K562 (cell line): ENCODE results near the gene TRAPPC4. TPM values are rescaled to one million over a fixed set of nuclear protein-coding genes. Genes with fewer than 3 reads are reported as not detected.

ENCODE experiments used
- ATAC-seq: fragments of 200-7000 bp; cut with Tn5 transposase; 3 replicates; pipeline ENCODE4 v1.9.1; 2020; ENCODE audit warnings: moderate library complexity
- BruUV-seq: library from RNA; stranded (reverse); fragments of 400-500 nt; replicated peaks from 2 replicates; lab custom pipeline; 2021; lab: Mats Ljungman, UMichigan
- CTCF ChIA-PET: fragments of 300-600 bp; formaldehyde crosslinking; extraction: SDS; loops from one replicate; lab custom pipeline; 2021; ENCODE audit warnings: low intra/inter-chr PET ratio; lab: Yijun Ruan, JAX
- POLR2A ChIA-PET: fragments of 300-600, 350-650 bp; sonication (Branson Sonifier 250); formaldehyde crosslinking; extraction: SDS; loops from one replicate; lab custom pipeline; 2021; ENCODE audit warnings: antibody characterized with exemption, inconsistent platforms; lab: Yijun Ruan, JAX
- DNase-seq, 4 experiments: peaks; one replicate each; pipeline versions ENCODE4 v3.0.0 to v3.0.0-alpha.2; 2011 to 2018; ENCODE audit warnings: low spot score in 3 of 4, mixed read lengths in 3 of 4; ENCODE audit errors: extremely low read depth in 1 of 4
- FAIRE-seq: peaks from 2 replicates; lab custom pipeline; 2011; peaks lifted over from hg19 to GRCh38; lab: Jason Lieb, UNC
- H2AFZ ChIP-seq: 2 replicates; pipeline ENCODE4 v1.6.0; 2011; ENCODE audit warnings: low read depth, low read length, control low read depth, inconsistent platforms
- H3K27ac ChIP-seq: fragments of 200-600 bp; 3 replicates; pipeline ENCODE4 v1.8.0; 2011; ENCODE audit warnings: low read depth, mild to moderate bottlenecking, control low read depth, inconsistent platforms, low read length, moderate library complexity, mixed read lengths; ENCODE audit errors: extremely low read depth
- H3K27me3 ChIP-seq, 2 experiments: fragments of 300-600 bp in 1 of 2; 2 replicates in 1 of 2; 3 replicates in 1 of 2; pipeline versions ENCODE4 v1.6.0 to v1.8.0; 2011; ENCODE audit warnings: inconsistent platforms in 2 of 2, low read length in 2 of 2, mild to moderate bottlenecking in 1 of 2, mixed read lengths in 1 of 2, moderate library complexity in 1 of 2; ENCODE audit not compliant: control insufficient read depth in 2 of 2, insufficient read depth in 2 of 2
- H3K36me3 ChIP-seq: fragments of 300-600 bp; 3 replicates; pipeline ENCODE4 v1.8.0; 2011; ENCODE audit warnings: mild to moderate bottlenecking, low read length, inconsistent platforms; ENCODE audit not compliant: control insufficient read depth, insufficient read depth
- H3K4me1 ChIP-seq, 2 experiments: fragments of 200-600 bp in 1 of 2; replicated peaks in 1 of 2; 2 replicates in 1 of 2; 3 replicates in 1 of 2; pipeline versions ENCODE4 v1.5.1 to v1.8.0; 2011; ENCODE audit warnings: inconsistent platforms in 2 of 2, low read length in 2 of 2, mild to moderate bottlenecking in 1 of 2, mixed read lengths in 1 of 2, moderate library complexity in 1 of 2; ENCODE audit not compliant: control insufficient read depth in 2 of 2, insufficient read depth in 2 of 2
- H3K4me2 ChIP-seq: 2 replicates; pipeline ENCODE4 v1.6.1; 2011; ENCODE audit warnings: low read length, control low read depth, inconsistent platforms, mixed read lengths; ENCODE audit not compliant: insufficient read depth
- H3K4me3 ChIP-seq: fragments of 200-600 bp; sonication (generic), shearing (Covaris generic); 2 replicates; pipeline ENCODE4 v1.5.1; 2016; ENCODE audit warnings: control low read depth, inconsistent platforms
- H3K79me2 ChIP-seq: fragments of 200-600 bp; 3 replicates; pipeline ENCODE4 v1.8.0; 2011; ENCODE audit warnings: low read length, inconsistent platforms; ENCODE audit not compliant: control insufficient read depth, insufficient read depth
- H3K9ac ChIP-seq, 2 experiments: 2 replicates each; pipeline versions ENCODE4 v1.6.0 to v1.6.1; 2011; ENCODE audit warnings: low read depth in 2 of 2, low read length in 2 of 2, control low read depth in 1 of 2, inconsistent platforms in 1 of 2, mild to moderate bottlenecking in 1 of 2, mixed read lengths in 1 of 2; ENCODE audit not compliant: insufficient read depth in 1 of 2
- H3K9me1 ChIP-seq: one replicate; pipeline ENCODE4 v1.6.0; 2011; ENCODE audit warnings: inconsistent platforms, mild to moderate bottlenecking, low read length, moderate library complexity; ENCODE audit not compliant: control insufficient read depth, insufficient read depth
- H3K9me3 ChIP-seq: replicated peaks from 2 replicates; pipeline ENCODE4 v1.5.1; 2011; ENCODE audit warnings: low read depth, low read length, inconsistent platforms; ENCODE audit not compliant: control insufficient read depth, insufficient read depth
- H4K20me1 ChIP-seq: replicated peaks from 2 replicates; pipeline ENCODE4 v1.6.1; 2011; ENCODE audit warnings: low read length, inconsistent platforms, mixed read lengths; ENCODE audit not compliant: control insufficient read depth, insufficient read depth
- CHCHD3 ChIP-seq: fragments of 250-450 bp; sonication (Bioruptor Pico); IDR thresholded peaks from 2 replicates; pipeline ENCODE4 v2.1.2; 2022; ENCODE audit warnings: mild to moderate bottlenecking
- KAT8 ChIP-seq: fragments of 450-650 bp; IDR thresholded peaks from 2 replicates; pipeline ENCODE4 v1.6.1; 2016; ENCODE audit warnings: low read depth, mild to moderate bottlenecking
- POLR2B ChIP-seq: fragments of 450-650 bp; IDR thresholded peaks from 2 replicates; pipeline ENCODE4 v1.6.1; 2018; ENCODE audit warnings: low read depth; ENCODE audit not compliant: partially characterized antibody
- POLR2G ChIP-seq: fragments of 200-400 bp; formaldehyde crosslinking; IDR thresholded peaks from 2 replicates; pipeline ENCODE4 v1.6.1; 2017; ENCODE audit warnings: low read depth, mild to moderate bottlenecking, antibody characterized with exemption, low read length, moderate library complexity
- RBFOX2 ChIP-seq: fragments of 200-400 bp; formaldehyde crosslinking; IDR thresholded peaks from 2 replicates; pipeline ENCODE4 v1.6.1; 2017; ENCODE audit warnings: low read depth, mild to moderate bottlenecking, low read length, moderate library complexity
- SIX5 ChIP-seq, 2 experiments: IDR thresholded peaks; 2 replicates each; pipeline ENCODE4 v1.6.1; 2011; ENCODE audit warnings: low read length in 2 of 2, borderline replicate concordance in 1 of 2, low read depth in 1 of 2, mild to moderate bottlenecking in 1 of 2, moderate library complexity in 1 of 2; ENCODE audit not compliant: insufficient read depth in 1 of 2
- ZNF311 ChIP-seq: fragments of 250-450 bp; sonication (Bioruptor Pico); IDR thresholded peaks from 2 replicates; pipeline ENCODE4 v1.4.0; 2020; ENCODE audit warnings: mild to moderate bottlenecking, moderate library complexity
- WGBS: fragments of 100-300 bp; shearing (Covaris generic); methylation state at CpG from one replicate; pipeline ENCODE4 v1.1.6; 2016; ENCODE audit warnings: low coverage, mixed read lengths; ENCODE audit not compliant: insufficient coverage; ENCODE audit errors: missing lambda C conversion rate; 5-methylcytosine and 5-hydroxymethylcytosine counted together
- in situ Hi-C: fragments of 300-500 bp; cut with MboI; formaldehyde crosslinking; loops from 4 replicates; pipeline ENCODE4 v1.15.0; 2018; ENCODE audit warnings: inconsistent platforms, mixed read lengths
- intact Hi-C: fragments of 100-400 bp; cut with micrococcal nuclease; formaldehyde crosslinking; loops from 2 replicates; pipeline ENCODE4 v1.14.2; 2022
- polyA plus RNA-seq, 8 experiments: library from polyadenylated mRNA; depleted of rRNA in 4 of 8; stranded (reverse) in 5 of 8; unstranded in 3 of 8; fragments of >200 nt; fragmentation: Nextera tagmentation in 2 of 8; fragmentation: Illumina TruSeq in 1 of 8; extraction: Ambion mirVana in 2 of 8; extraction: Trizol in 1 of 8; gene quantifications; 2 replicates each; pipeline versions ENCODE4 v1.2.1 to v1.2.3, GENCODE V29; 2011 to 2014; ENCODE audit warnings: inconsistent platforms in 1 of 8, missing spikeins in 1 of 8
- total RNA-seq, 7 experiments: library from RNA; depleted of rRNA in 6 of 7; stranded (reverse); fragments of >200 nt in 6 of 7; fragmentation: Illumina TruSeq in 2 of 7; extraction: Trizol in 2 of 7; gene quantifications; 2 replicates each; pipeline versions ENCODE4 v1.2.1 to v1.2.3, GENCODE V29; 2011 to 2021; ENCODE audit warnings: low replicate concordance in 1 of 7
- TF ChIP-seq, protein P1 (sequence below): fragments of 450-650 bp; IDR thresholded peaks from 2 replicates; pipeline ENCODE4 v1.6.1; 2017; ENCODE audit warnings: mild to moderate bottlenecking, moderate library complexity

TRAPPC4 gene
- total and polyA plus RNA-seq, 9 of the 15 experiments (the other 6 are each of a cell fraction or from before 2014, with no cell fraction given), result 121 to 524 (median 142) TPM

DNA sequence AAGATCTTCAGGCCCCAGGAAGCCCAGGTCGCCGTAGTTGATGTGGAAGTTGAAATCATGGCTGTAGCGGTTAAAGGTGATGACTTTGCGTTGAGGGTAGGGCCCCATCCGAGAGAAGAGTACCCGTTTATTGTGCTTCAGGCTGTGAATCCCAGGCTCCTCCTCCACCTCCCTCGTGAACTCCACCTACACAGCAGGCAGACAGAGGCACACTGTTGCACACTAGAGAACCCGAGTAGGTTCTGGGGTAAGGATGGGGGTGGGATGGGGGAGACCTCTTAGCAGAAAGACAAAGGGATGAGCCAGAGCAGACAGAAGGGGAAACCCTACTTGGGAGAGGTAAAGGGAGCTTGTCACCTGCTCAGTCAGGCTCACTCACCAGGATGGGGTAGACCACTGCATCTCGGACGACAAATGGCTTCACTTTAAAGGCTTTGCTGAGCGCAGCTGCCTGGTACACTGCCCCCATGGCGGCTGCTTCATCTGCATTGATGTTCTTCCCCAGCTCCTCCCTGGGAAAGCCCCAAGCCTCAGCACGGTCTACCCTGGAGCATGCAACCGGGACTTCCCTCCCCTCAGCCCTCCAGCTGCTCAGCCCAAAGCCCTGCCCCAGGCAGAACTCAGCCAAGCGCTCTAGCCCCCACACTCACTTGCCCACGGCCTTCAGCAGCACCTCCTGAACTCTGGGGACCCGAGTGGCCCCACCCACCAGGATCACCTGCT, 33.0 kb downstream of the TRAPPC4 start:
- H3K9me3 ChIP-seq, result no peaks in the 10 kb centered on the region
- TF ChIP-seq POLR2B (peak; percentile 37), RBFOX2 (peak; percentile 67), SIX5 (IDR thresholded peaks at IDR 0.05; ENCODE audit: borderline replicate concordance in 1 of 2, insufficient read depth in 1 of 2, low read depth in 1 of 2, low read length in 2 of 2) (no peak), KAT8 (no peak), ZNF311 (CRISPR knock-in tag) (no peak), POLR2G (peak; percentile 51; the same call in 1 of the 2 replicates), CHCHD3 (CRISPR knock-in tag) (no peak)
- TF ChIP-seq, protein P1, sequence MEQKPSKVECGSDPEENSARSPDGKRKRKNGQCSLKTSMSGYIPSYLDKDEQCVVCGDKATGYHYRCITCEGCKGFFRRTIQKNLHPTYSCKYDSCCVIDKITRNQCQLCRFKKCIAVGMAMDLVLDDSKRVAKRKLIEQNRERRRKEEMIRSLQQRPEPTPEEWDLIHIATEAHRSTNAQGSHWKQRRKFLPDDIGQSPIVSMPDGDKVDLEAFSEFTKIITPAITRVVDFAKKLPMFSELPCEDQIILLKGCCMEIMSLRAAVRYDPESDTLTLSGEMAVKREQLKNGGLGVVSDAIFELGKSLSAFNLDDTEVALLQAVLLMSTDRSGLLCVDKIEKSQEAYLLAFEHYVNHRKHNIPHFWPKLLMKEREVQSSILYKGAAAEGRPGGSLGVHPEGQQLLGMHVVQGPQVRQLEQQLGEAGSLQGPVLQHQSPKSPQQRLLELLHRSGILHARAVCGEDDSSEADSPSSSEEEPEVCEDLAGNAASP, result no peak
- ChIA-PET CTCF (no interaction called here), POLR2A (interaction anchor here (0.6 to 8.8 kb wide), 6 partner anchors 7 to 58 kb away, joined by 3 to 132 read pairs (median 4); no protein-coding TSS in a partner anchor)
- H2AFZ ChIP-seq, result no peak overlapping the region
- no peak for FAIRE-seq
- H3K9me1 ChIP-seq, result peaks cover 3% of the 10 kb centered on the region
- H3K4me1 ChIP-seq, result peaks cover 8 to 15% of the 10 kb centered on the region in 2 experiments; a peak in 3 of 5 replicates
- H3K27me3 ChIP-seq, result no peaks in the 10 kb centered on the region
- TSS peak; percentile 4 for BruUV-seq
- H3K4me2 ChIP-seq, result no peak overlapping the region
- no peak for ATAC-seq
- H3K4me3 ChIP-seq, result no peak overlapping the region
- peak in 1 of 4 experiments; percentile 5 for DNase-seq
- in situ Hi-C loops, result no loop called here
- H3K79me2 ChIP-seq, result peaks cover 27% of the 10 kb centered on the region
- no peak overlapping the region for H3K27ac ChIP-seq
- intact Hi-C loops, result no loop called here
- H3K36me3 ChIP-seq, result peaks cover 92% of the 10 kb centered on the region
- peak overlapping the region in 1 of 2 experiments; percentile 41; a peak in 1 of 4 replicates for H3K9ac ChIP-seq
- 87% methylated on average over 17 of the region's 17 CpGs for WGBS
- H4K20me1 ChIP-seq, result no peaks in the 10 kb centered on the region
